GM19468 (cell line): ENCODE data around the gene TXNRD1.
"Not testable (repeated sequence)": the region's sequence is repeated elsewhere in the genome, so short reads cannot be mapped to it uniquely, and the experiment has no call there.

Source experiments
- ATAC-seq: cut with Tn5 transposase; IDR thresholded peaks from one replicate; pipeline ENCODE4 v1.9.1; 2021; ENCODE audit warnings: mild to moderate bottlenecking, moderate library complexity, moderate number of reproducible peaks; ENCODE audit not compliant: unreplicated experiment; ENCODE audit errors: extremely low read depth

TXNRD1 gene

DNA sequence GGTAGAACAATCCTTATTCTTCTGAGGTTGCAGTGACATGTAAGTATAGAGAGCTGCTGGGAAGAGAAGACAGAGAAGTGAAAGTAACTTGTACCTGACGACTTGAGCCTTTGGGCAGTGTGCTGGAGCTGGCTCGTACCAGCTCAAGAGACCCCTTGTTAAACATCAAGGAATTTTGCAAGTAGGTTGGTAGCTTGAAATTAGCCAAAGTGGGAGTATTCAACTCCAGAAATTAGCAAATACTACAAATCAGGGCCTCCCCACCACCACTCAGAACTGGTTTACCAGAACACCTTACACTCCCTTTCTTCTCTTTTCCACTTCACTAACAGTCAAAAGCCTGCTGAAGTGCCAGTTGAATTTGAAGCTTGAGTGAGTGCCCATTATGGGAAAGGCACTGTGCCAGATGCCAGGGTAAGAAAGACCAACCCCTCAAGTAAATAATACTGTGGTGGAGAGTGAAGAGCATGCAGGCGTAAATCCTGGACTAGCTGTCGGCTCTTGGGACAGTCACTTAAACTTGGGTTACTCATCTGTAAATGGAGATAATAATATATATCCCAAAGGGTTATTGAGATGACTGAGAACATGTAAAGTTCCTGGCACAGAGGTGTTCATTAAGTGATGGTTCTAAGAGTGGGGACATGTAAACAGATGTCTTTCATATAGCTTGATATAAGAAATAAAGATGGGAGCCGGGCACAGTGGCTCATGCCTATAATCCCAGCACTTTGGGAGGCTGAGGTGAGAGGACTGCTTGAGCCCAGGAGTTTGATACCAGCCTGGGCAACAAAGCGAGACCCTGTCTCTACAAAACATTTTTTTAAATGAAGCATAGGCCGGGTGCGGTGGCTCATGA, 60.9 kb downstream of the TXNRD1 start:
- ATAC-seq: no peak

- no peak for ATAC-seq
Measured at GRCh38 chr12:104279164-104279563, 63.6 kb downstream of the TXNRD1 start.

- no peak for ATAC-seq
Measured at GRCh38 chr12:104280111-104280510, 64.5 kb downstream of the TXNRD1 start.

GRCh38 chr12:104280717-104281458, 65.3 kb downstream of the TXNRD1 start:
- no peak for ATAC-seq

GRCh38 chr12:104281636-104282035, 66.1 kb downstream of the TXNRD1 start:
- no peak for ATAC-seq

DNA sequence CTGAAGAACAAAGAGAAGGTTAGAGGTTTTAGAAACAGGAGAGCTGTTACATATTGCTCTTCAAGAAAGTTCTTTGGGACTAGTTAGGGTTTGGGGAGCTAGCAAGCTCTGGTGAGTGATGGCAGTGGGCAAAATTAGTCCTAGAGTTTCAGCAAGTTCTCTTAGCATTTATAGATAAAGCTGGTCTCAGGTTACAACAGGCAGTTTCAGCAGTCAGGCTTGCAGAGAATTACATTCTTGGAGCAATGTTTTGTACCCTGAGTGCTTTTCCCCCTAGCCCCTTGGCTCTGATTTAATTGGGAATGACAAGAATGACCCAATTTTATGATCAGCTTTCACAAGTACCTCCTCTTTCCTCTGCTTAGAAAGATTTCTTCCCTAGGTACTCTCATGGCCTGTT, 66.5 kb downstream of the TXNRD1 start:
- no peak for ATAC-seq

- no peak for ATAC-seq
Measured at GRCh38 chr12:104285740-104286515, 70.3 kb downstream of the TXNRD1 start.

GRCh38 chr12:104286516-104287482, 71.2 kb downstream of the TXNRD1 start:
- peak; percentile 73 for ATAC-seq

- peak; percentile 54 for ATAC-seq
Measured at GRCh38 chr12:104288635-104289274, 73.2 kb downstream of the TXNRD1 start.

- ATAC-seq: no peak
Measured at GRCh38 chr12:104290320-104290719, 74.7 kb downstream of the TXNRD1 start.

DNA sequence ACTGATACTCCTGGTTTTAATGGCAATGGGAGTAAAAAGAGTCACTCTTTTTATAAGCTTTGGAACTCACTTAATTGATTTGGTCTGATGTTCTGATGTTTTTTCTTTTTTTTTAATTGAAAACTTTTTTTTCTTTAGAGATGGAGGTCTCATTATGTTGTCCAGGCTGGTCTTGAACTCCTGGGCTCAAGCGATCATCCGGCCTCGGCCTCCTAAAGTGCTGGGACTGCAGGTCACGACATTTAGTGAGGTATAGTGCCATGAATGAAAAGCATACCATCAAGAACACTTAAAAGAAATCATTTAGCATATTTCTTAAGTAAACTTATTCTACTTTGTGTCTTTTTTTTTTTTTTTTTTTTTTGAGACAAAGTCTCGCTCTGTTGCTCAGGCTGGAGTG, 75.3 kb downstream of the TXNRD1 start:
- ATAC-seq: no peak

DNA sequence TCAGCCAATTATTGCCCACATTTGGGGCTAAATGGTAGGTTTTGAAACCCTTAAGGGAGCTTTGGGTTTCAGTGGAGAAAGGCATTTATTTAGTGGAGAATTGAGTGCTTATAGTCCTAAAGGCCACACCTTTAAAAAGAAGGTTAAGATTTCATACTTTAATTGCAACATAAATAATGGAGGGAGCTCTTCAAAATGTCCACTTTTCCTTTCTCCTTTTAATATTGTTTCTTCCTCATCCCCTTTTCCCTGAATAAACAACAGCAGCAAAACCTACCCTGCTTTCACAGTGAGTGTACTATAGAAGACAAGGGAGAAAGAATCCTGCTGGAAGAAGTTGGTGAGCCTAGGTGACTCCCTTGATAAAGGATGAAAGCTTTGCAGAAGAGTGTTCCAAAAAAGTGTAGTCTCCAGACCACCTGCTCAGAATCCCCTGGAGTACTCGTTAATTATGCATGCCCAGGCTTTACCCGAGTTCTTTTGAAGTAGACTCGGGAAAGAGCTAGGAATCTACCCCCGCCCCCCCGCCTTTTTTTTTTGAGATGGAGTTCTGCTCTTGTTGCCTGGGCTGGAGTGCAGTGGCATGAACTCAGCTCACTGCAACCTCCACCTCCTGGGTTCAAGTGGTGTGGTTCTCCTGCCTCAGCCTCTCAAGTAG, 76.4 kb downstream of the TXNRD1 start:
- no peak for ATAC-seq

DNA sequence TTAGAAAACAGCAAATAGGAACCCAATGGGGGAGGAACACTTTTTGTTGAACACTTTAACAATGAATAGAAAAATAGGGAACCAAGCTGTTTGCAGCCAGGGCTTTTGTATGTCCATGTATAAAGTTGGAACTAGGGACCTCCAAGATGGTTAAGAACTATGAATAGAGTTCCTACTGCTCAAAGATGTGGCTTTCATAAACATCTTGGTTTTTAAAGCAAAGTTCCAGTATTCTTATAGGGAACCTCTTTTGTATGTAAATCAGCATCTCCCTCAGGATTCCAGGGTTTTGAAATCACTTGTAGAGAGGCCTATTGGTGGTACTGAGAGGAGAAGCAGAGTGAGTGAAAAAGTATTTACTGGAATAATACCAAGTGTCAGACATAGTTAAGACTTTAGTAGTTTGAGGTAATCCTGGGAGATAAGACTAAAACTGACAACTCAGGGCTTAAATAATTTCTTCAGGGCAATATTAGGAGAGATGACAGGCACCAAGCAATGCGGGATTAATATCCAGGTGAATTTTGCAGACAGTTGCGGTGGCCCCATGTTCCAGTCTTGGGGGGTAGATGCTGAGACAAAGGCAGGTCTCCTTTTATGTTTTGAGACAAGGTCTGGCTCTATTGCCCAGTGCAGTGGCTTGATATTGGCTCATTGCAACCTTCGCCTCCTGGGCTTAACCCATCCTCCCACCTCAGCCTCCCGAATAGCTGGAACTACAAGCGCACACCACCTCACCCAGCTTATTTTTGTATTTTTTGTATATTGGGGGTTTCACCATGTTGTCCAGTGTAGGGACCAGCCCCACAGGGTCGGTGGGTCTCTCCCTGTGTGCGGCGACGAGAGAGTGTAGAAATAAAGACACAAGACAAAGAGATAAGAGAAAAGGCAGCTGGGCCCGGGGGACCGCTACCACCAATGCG, 77.6 kb downstream of the TXNRD1 start:
- ATAC-seq: no peak

DNA sequence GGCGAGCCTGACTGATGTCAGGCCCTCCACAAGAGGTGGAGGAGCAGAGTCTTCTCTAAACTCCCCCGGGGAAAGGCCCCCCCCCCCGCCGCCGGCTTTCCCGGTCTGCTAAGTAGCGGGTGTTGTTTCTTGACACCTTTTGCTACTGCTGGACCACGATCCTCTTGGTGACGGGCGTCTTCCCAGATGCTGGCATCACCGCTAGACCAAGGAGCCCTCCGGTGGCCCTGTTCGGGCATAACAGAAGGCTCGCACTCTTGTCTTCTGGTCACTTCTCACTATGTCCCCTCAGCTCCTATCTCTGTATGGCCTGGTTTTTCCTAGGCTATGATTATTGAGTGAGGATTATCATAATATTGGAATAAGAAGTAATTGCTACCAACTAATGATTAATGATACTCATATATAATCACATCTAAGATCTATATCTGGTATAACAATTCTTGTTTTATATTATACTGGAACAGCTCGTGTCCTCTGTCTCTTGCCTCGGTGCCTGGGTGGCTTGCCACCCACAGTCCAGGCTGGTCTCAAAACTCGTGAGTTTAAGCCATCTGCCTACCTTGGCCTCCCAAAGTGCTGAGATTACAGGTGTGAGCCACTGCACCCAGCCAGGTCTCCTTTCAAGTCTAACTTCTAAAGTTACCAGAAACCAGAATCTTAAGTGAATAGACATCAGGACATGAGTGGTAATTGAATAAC, 78.7 kb downstream of the TXNRD1 start:
- not testable (repeated sequence) for ATAC-seq

DNA sequence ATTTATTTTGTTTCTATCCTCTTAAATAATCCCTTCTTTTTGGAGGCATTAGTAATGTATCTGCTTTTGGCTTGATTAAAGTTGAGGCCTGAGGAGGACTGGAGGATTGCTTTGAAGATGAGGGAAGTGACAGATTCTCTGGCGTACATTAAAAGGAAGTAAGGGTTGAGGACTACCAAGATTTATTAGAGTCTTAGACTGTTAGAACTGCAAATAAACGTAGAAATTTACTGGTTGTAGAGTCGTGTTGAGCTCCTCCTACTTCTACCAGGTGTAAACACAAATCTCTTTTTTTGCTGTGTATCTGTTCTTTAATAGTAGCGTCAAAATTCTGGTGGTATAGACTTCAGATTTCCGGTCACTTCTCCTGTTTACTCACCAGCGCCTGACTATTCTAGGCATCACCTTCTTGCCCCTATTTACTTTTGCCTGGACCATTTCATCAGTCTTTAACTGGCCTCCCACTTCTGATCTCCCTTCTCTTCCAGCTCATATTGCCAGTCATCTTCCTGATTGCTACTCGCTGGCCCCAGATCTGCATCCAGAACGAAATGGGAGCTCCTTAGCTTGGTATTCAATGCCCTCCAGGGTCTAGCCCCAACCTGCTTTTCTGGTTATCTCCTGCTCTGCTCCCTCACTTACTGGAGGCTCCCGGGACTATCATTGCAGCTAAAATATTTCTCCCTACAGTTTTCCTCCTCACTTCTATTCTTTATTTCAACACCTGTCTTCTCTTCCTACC, 79.5 kb downstream of the TXNRD1 start:
- no peak for ATAC-seq

GRCh38 chr12:104295954-104296353, 80.4 kb downstream of the TXNRD1 start:
- no peak for ATAC-seq
